GM12874 (cell line): Measurements from ENCODE around the gene INIP.

Experiments used
- CTCF ChIP-seq: IDR thresholded peaks from 2 replicates; pipeline ENCODE4 v1.5.1; 2011; ENCODE audit warnings: low read depth, mild to moderate bottlenecking, control low read depth, low read length, moderate library complexity; ENCODE audit not compliant: insufficient read depth

INIP gene

DNA sequence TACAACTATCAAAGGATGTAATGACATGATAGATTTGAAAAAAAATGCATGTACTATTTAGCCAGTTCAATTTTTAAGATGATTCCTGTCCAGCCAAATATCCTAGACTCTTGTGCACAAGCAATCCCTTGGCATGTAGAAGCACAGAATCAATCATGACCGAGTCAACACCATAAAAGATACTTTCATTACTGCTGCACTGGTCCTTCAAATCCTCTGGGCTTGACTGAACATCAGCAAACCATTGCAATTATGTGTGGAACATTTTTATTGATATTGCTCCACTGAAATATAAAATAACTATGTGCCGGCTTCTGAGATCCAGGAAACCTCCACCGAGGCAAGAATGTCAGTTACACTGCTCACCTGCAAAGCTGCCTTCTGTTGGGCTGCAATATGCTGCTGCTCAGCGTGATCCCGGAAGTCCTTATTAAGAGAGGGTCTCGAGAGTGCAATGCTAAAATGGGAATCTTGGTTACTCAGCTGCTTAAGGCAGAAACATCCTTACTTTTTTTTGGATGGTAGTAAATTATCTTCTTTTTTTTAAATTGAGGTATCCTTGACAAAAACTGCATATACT is 28.7 kb downstream of the INIP start:
- no peak for TF ChIP-seq CTCF

DNA sequence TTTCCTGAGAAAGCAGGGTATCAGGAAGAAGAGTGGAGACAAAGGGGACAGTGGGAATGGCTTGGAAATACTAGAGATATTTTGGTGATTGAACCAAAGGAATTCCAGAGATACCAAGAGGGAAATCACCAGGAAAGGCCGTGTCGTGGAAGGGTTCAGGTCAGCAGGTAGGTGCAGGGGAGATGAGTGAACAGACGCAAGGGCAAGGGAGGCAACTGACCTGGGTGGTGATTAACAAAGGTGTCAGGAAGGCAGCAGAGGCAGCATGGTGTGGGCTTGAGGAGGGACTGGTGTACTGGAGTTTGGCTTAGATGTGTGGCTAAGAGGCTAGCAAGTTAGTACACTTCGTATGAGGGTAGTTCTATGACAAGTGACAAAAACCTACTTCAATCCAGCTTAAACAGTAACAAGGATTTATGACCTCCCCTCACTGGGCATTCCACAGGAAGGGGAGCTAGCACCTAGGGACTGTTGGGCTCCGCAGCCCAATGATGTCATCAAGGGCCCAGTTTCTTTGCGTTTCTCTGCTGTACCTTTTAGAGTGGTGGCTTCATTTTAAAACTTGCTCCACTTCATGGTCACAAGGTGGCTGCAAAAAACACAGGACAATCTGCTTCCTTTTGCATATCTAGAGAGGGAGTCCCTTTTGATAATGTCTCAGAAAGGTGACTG is 37.0 kb downstream of the INIP start:
- TF ChIP-seq CTCF, result no peak

DNA sequence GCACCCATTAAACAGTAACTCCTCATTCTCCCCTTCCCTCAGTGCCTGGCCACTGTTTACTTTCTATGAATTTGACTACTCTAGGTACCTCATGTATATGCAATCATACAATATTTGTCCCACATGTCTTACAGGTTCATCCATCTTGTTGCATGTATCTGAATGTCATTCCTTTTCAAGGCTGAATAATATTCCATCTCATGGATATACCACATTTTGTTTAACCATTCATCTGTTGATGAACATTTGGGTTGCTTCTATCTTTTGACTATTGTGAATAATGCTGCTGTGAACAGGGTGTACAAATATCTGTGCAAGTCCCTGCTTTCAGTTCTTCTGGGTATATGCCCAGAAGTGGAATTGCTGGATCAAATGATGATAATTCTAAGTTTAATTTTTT is 40.9 kb downstream of the INIP start:
- TF ChIP-seq CTCF, result no peak

GRCh38 chr9:112670991-112671625 is 46.8 kb downstream of the INIP start:
- no peak for TF ChIP-seq CTCF

- no peak for TF ChIP-seq CTCF
These were observed 48.6 kb downstream of the INIP start for GRCh38 chr9:112669326-112669725.

GRCh38 chr9:112665347-112665746 is 52.6 kb downstream of the INIP start:
- peak; percentile 5; the same call in 1 of the 2 replicates for TF ChIP-seq CTCF

GRCh38 chr9:112664531-112664930 is 53.4 kb downstream of the INIP start:
- TF ChIP-seq CTCF, result no peak
